Femur (tissue), 1 donor: ENCODE measurements around the gene DHX38.
"Not testable (repeated sequence)": the region's sequence is repeated elsewhere in the genome, so short reads cannot be mapped to it uniquely, and the experiment has no call there.

ENCODE experiments used
- DNase-seq: peaks from one replicate; pipeline ENCODE4 v3.0.0-alpha.2; 2017

Gene DHX38

GRCh38 chr16:72093448-72094265 is at the start of gene DHX38, which contains the start of gene TXNL4B:
TSS of gene DHX38 (plus strand) at chr16:72093847. CDS start at chr16:72096158, 2,311 bp downstream.
TSS of gene TXNL4B (minus strand) at chr16:72093620. CDS start at chr16:72090749, 2,871 bp downstream.
- peak; percentile 98 for DNase-seq

DNA sequence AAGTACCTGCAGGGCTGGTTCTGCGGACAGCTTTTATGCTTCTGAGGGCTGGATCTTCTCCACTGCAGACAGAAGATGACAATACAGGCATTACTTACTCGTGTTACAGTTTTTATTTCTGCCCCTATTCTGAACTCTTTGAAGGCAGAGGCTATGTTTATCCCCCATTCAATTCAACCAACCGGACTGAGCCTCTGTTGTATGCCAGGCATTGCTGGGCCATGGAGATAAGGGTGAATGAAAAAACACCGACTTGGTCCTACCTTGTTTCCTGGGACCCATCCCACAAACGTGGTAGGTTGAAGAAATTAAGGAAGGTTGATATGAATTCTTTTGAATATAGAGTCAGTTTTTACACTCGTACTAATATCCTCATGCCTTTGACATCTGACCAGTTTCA is 49.4 kb upstream of the DHX38 start:
- DNase-seq, result no peak

DNA sequence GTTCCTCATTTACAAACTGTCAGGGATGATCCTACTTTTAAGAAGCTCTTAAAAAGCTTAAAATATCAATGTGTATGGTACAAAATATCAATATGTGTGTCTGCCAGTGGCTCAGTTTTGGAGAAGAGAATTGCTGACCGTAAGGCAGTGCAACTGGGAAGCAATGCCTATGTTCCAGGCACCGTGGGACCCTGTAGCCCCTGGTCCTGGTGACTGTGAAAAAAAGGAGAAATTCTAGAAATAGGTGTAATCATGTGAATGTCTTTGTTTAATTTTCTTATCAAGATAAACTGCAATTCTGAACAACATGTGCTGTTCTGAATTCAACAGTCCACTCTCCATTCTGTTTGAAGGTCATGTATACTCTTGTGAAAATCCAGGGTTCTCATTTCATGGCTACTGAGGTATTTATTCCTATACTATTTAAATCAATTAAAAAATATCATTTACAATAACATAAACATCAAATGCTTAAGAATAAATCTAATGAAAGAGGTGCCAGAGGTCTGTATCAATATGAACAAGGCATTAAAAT is 48.8 kb upstream of the DHX38 start:
- no peak for DNase-seq

- no peak for DNase-seq
Observed at GRCh38 chr16:72049110-72049509, 44.5 kb upstream of the DHX38 start.

DNA sequence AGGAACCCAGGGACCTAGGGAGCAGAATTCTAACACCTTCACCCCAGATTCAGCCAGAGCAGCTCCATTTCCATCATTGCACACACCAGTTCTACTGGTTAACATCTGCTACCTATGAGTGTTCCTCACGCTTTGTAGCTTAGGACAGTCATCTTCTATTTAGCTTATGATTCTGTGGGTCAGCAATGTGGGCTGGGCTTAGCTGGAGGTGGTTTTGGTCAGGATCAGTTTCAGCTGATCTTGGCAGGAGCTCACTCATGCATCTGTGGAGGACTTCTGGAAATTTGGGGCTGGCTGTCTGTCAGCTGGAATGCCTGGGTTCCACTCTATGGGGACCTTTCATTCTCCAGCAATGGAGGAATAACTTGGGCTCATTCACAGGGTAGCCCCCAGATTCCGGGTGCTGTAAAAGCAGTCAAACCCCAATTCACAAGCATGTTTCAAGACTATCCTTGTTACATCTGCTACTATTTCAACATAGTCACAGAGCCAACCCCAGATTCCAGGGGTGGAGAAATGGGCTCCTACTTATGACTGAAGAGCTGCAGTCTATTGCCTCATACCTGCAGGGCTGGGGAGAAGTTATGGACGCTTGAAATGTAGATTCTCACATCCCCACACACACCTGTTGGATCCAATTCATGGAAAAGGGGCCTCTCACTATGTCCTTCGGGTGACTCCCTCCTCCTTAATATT is 42.7 kb upstream of the DHX38 start:
- no peak for DNase-seq

- DNase-seq, result no peak
Observed at GRCh38 chr16:72051818-72052217, 41.8 kb upstream of the DHX38 start.

DNA sequence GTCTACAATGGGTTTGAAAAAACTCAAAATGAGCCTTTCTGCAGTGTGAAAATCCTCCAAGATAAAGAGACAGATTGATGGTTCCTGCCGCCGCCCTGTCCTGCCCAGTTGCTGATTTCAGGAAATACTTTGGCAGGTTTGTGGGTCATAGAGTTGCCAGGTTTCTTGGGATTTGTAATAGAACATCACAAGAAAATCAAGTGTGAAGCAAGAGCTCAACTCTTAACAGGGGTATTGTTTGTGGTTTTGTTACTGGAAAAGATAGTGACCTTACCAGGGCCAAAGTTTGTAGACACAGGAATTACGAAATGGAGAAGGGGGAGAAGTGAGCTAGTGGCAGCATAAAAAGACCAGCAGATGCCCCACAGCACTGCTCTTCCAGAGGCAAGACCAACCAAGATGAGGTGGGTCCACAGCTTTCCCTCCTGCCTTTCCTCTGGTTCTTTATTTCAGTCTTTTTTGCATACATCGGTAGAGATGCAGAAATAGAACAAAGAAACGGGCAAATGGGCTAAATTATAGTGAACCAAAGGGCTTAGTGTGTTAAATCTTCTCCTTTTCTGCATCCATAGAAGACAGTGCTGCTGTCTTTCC is 39.3 kb upstream of the DHX38 start, which contains the start of gene HP:
Gene HP, plus strand, starts transcription at position 252 of the 594 bp plus-strand sequence. Its CDS starts 148 bp downstream, at position 400.
- not testable (repeated sequence) for DNase-seq

GRCh38 chr16:72055911-72056310 is 37.7 kb upstream of the DHX38 start:
- no peak for DNase-seq

GRCh38 chr16:72057313-72057712 is 36.3 kb upstream of the DHX38 start:
- not testable (repeated sequence) for DNase-seq

GRCh38 chr16:72059060-72059459 is 34.6 kb upstream of the DHX38 start:
- DNase-seq, result not testable (repeated sequence)

DNA sequence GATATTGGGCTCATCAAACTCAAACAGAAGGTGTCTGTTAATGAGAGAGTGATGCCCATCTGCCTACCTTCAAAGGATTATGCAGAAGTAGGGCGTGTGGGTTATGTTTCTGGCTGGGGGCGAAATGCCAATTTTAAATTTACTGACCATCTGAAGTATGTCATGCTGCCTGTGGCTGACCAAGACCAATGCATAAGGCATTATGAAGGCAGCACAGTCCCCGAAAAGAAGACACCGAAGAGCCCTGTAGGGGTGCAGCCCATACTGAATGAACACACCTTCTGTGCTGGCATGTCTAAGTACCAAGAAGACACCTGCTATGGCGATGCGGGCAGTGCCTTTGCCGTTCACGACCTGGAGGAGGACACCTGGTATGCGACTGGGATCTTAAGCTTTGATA is 33.2 kb upstream of the DHX38 start:
- no peak for DNase-seq

DNA sequence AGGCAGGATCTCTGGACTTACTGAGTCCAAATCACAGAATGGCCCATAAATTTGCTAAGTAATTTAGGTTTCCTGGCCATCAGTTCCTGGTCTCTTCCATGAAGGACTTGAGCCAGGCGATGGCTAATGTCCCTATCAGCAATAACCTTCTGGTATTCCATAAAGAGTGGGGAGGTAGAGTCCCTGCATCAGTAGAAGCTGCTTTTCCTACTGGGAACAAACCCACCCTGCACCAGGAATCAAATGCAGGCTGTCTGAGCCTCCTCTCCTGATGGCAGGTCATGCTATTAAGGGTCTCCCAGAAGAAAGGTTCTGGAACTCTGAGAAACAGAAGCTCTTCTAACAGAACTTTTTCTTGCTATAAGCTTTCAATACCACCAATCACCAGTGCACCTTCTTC is 32.1 kb upstream of the DHX38 start:
- no peak for DNase-seq

GRCh38 chr16:72064361-72064894 is 29.2 kb upstream of the DHX38 start:
- DNase-seq, result no peak

DNA sequence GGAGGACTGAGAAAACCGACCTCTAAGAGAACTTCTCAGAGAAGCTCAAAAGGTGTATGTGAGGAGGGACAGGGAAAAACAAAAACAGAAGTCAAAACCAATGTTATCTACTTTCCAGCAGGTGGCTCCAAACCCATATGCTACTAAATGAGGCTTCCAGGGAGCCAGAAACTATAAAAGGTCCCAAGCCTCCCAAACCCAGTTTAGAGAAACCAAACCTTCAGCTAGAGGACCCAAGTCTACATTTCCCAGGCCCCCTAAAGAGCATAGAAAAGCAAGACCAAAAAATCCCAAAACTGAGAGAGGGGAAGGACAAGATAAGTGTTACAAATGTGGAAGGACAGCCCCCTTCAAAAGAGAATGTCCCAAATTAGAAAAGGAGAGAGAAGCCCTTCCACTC is 26.9 kb upstream of the DHX38 start:
- no peak for DNase-seq

DNA sequence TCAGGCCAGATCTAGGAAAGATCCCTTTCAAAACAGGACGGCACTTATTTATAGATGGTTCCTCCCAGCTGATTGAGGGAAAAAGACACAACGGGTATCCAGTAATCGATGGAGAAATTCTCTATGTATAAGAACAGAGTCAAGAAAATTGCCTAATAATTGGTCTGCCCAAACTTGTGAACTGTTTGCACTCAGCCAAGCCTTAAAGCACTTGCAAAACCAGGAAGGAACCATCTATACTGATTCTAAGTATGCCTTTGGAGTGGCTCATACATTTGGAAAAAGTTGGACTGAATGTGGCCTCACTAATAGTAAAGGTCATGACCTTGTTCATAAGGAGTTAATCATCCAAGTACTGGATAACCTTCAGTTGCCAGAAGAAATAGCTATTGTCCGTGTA is 24.7 kb upstream of the DHX38 start:
- no peak for DNase-seq

DNA sequence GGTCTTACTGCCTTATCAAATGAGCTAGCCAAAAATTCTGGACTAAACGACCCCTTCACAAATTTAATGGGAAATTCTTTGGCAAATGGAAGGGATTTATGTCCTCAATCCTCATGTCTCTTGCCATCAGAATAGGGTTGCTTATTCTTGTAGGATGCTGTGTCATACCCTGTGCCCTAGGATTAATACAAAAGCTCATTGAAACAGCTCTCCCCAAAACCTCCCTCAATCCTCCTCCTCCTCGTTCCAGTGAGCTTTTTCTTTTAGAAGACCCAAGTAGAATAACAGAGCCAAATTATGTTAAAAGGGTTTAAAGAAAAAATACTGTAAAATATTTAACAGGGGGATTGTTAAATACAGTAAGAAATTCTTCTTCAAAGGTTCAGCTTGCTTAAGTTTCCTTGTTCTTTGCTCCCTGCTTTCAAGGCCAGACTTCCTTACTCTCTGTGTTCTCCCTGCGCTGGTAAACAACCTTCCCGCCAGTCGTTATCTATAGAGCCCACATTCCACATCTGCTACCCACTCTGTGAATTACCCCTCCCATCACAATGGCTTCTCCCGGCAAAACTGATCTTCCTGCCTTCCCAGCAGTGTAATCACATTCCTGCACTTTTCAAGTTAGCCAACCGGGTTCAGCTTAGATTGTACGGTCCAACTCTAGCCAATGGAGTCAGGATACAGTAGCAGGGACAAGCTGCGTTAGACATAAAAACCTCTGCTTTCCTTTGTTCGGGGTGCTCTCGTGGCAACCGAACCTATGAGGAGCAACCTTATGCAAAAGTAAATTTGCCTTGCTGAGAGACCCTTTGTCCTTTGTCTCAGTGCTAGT is 20.9 kb upstream of the DHX38 start:
- DNase-seq, result no peak

- DNase-seq, result no peak
Observed at GRCh38 chr16:72073560-72074230, 20.0 kb upstream of the DHX38 start.

DNA sequence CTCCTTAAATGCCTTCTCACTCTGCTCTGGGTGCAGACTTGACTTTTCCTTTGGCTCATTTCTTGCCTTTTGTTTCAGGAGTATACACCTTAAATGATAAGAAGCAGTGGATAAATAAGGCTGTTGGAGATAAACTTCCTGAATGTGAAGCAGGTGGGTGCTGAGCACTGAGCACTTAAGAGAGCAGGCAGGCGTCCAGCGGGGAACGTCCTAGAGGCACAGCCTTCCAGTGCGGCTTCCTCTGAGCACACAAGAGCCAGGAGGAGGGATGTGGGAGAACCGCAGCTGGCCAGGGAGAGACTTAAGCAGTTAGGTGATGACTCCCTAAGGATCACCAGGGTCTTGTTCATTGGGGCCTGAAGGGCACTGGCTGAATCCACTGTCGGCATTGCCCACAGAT is 18.6 kb upstream of the DHX38 start:
- DNase-seq, result not testable (repeated sequence)

- not testable (repeated sequence) for DNase-seq
Observed at GRCh38 chr16:72076991-72077706, 16.5 kb upstream of the DHX38 start.

- no peak for DNase-seq
Observed at GRCh38 chr16:72083778-72084404, 9.8 kb upstream of the DHX38 start.
